Measurements from ENCODE around the gene HARS1.

DNA sequence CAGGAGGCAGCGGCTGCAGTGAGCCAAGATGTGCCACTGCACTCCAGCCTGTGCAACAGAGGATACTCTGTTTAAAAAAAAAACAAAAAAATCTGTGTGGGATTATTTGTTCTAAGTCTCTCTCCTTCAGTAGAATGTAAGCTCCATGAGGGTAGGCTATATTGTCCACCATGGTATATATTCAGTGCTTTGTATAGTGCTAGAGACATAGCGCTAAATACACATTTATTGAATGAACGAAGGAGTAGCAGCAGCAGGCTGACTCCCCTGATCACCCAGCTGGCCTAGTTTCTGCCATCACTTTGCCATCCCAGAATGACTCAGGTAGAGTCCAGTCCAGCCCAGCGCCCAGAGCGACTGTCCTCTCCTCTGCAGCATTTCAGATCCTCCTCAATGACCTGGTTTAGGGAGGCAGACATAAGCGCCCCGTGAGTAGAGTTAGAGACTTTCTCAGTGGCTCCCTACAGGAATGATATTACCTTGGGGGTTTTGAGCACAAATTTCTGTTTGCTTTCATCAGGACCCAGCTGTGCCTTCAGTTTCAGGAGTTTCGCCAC lies 716 bp downstream of the HARS1 start:
- TF ChIP-seq, protein P1, sequence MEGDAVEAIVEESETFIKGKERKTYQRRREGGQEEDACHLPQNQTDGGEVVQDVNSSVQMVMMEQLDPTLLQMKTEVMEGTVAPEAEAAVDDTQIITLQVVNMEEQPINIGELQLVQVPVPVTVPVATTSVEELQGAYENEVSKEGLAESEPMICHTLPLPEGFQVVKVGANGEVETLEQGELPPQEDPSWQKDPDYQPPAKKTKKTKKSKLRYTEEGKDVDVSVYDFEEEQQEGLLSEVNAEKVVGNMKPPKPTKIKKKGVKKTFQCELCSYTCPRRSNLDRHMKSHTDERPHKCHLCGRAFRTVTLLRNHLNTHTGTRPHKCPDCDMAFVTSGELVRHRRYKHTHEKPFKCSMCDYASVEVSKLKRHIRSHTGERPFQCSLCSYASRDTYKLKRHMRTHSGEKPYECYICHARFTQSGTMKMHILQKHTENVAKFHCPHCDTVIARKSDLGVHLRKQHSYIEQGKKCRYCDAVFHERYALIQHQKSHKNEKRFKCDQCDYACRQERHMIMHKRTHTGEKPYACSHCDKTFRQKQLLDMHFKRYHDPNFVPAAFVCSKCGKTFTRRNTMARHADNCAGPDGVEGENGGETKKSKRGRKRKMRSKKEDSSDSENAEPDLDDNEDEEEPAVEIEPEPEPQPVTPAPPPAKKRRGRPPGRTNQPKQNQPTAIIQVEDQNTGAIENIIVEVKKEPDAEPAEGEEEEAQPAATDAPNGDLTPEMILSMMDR (IDR thresholded peaks at IDR 0.05), result no peak
- TF ChIP-seq, protein P2, sequence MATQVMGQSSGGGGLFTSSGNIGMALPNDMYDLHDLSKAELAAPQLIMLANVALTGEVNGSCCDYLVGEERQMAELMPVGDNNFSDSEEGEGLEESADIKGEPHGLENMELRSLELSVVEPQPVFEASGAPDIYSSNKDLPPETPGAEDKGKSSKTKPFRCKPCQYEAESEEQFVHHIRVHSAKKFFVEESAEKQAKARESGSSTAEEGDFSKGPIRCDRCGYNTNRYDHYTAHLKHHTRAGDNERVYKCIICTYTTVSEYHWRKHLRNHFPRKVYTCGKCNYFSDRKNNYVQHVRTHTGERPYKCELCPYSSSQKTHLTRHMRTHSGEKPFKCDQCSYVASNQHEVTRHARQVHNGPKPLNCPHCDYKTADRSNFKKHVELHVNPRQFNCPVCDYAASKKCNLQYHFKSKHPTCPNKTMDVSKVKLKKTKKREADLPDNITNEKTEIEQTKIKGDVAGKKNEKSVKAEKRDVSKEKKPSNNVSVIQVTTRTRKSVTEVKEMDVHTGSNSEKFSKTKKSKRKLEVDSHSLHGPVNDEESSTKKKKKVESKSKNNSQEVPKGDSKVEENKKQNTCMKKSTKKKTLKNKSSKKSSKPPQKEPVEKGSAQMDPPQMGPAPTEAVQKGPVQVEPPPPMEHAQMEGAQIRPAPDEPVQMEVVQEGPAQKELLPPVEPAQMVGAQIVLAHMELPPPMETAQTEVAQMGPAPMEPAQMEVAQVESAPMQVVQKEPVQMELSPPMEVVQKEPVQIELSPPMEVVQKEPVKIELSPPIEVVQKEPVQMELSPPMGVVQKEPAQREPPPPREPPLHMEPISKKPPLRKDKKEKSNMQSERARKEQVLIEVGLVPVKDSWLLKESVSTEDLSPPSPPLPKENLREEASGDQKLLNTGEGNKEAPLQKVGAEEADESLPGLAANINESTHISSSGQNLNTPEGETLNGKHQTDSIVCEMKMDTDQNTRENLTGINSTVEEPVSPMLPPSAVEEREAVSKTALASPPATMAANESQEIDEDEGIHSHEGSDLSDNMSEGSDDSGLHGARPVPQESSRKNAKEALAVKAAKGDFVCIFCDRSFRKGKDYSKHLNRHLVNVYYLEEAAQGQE (IDR thresholded peaks at IDR 0.05; ENCODE audit: insufficient read depth in 1 of 2, low read depth in 2 of 2, low read length in 1 of 2), result no peak
- TF ChIP-seq SIN3A (IDR thresholded peaks at IDR 0.05; ENCODE audit: borderline replicate concordance, insufficient read depth, low read depth, low read length), result no peak
